ENCODE data around the gene ZNF536. TPM values are rescaled to one million over a fixed set of nuclear protein-coding genes. Genes with fewer than 3 reads are reported as not detected.

The ZNF536 gene
- total RNA-seq, 5 donors from 2014 or later (not counting 1 experiment from before 2014, with no cell fraction given), result 0.03 to 0.40 (median 0.07) TPM; not detected in 1

DNA sequence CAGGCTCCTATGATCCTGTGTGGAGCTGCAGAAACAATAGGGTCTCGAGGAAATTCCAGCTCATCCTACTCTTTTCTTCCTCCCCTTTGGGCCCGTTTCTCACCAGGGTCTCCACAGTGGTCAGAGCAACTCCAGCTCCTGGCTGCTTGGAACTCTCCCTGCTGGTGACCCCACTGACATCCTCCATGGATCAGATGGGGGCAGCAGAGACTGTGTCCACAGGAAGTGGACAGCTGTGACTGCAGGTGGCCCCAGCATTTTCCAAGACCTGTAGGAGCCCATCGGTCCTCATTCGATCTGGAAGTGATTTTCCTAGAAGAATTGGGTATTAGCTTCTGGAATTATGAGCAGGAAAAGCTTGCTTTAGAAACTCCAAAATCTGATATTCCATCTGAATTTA is 208.5 kb downstream of the ZNF536 start:
- Histone ChIP-seq H3K4me1 (ENCODE audit: control insufficient read depth in 1 of 2, extremely low read depth in 1 of 2, insufficient read depth in 2 of 2, low read length in 2 of 2) (no peaks in the 10 kb centered on the region), H3K36me3 (ENCODE audit: control insufficient read depth in 2 of 2, extremely low read depth in 1 of 2, insufficient read depth in 1 of 2, low read length in 1 of 2) (no peaks in the 10 kb centered on the region), H3K27me3 (replicated peaks in 1 of 2; ENCODE audit: control insufficient read depth in 2 of 2, extremely low read depth in 1 of 2, insufficient read depth in 2 of 2, low read length in 1 of 2) (peaks cover 0 to 19% of the 10 kb centered on the region in 2 experiments), H3K27ac (ENCODE audit: low read length) (no peak overlapping the region), H3K9me3 (no peaks in the 10 kb centered on the region), H3K4me3 (ENCODE audit: control insufficient read depth in 1 of 2, extremely low read depth in 1 of 2, low read length in 1 of 2) (no peak overlapping the region)
- DNase-seq (no peak), ATAC-seq (replicated peaks in 1 of 4) (no peak)
- POLR2A ChIA-PET, result no interaction called here
- H3K27ac Mint-ChIP-seq, result no peak overlapping the region
- H3K4me1 Mint-ChIP-seq, result no peaks in the 10 kb centered on the region
- peaks cover 8 to 15% of the 10 kb centered on the region in 2 donors for H3K27me3 Mint-ChIP-seq
- no peak overlapping the region for H3K4me3 Mint-ChIP-seq
- no peaks in the 10 kb centered on the region for H3K36me3 Mint-ChIP-seq
- H3K9me3 Mint-ChIP-seq, result no peaks in the 10 kb centered on the region
- CTCF ChIA-PET, result no interaction called here
- 20% methylated on average over 1 of the region's 4 CpGs for WGBS (ENCODE audit: insufficient coverage)

DNA sequence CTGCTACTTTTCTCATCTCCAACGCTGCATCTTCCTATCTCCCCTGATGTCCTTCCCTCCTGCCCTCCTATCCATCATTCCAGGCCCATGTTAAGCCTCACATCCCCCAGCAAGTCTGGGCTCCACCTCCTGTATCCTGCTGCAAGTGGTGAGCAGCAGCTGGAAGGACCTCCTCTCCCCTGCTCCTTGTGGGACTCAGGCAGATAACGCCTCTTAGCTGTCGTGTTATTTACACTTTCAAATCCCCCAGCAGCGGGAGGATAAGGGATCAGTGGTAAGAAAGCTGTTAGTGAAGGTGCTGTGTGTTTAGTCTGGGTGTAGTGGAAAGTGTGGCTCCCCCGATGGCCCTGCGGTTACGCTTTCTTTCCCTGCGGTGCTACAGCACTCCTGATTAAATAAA is 211.9 kb downstream of the ZNF536 start:
- H3K4me3 Mint-ChIP-seq, result no peak overlapping the region
- H3K4me1 Mint-ChIP-seq, result no peaks in the 10 kb centered on the region
- H3K27me3 Mint-ChIP-seq, result peaks cover 8 to 19% of the 10 kb centered on the region in 2 donors
- Histone ChIP-seq H3K4me3 (ENCODE audit: control insufficient read depth in 1 of 2, extremely low read depth in 1 of 2, low read length in 1 of 2) (no peak overlapping the region), H3K36me3 (ENCODE audit: control insufficient read depth in 2 of 2, extremely low read depth in 1 of 2, insufficient read depth in 1 of 2, low read length in 1 of 2) (no peaks in the 10 kb centered on the region), H3K4me1 (ENCODE audit: control insufficient read depth in 1 of 2, extremely low read depth in 1 of 2, insufficient read depth in 2 of 2, low read length in 2 of 2) (no peaks in the 10 kb centered on the region), H3K9me3 (no peaks in the 10 kb centered on the region), H3K27me3 (replicated peaks in 1 of 2; ENCODE audit: control insufficient read depth in 2 of 2, extremely low read depth in 1 of 2, insufficient read depth in 2 of 2, low read length in 1 of 2) (peaks cover 0 to 22% of the 10 kb centered on the region in 2 experiments), H3K27ac (ENCODE audit: low read length) (no peak overlapping the region)
- H3K9me3 Mint-ChIP-seq, result no peaks in the 10 kb centered on the region
- CTCF ChIA-PET, result no interaction called here
- no peaks in the 10 kb centered on the region for H3K36me3 Mint-ChIP-seq
- no peak overlapping the region for H3K27ac Mint-ChIP-seq
- ATAC-seq (replicated peaks in 1 of 4) (no peak), DNase-seq (no peak)
- 18% methylated on average over 1 of the region's 8 CpGs for WGBS (ENCODE audit: insufficient coverage)
- POLR2A ChIA-PET, result no interaction called here

DNA sequence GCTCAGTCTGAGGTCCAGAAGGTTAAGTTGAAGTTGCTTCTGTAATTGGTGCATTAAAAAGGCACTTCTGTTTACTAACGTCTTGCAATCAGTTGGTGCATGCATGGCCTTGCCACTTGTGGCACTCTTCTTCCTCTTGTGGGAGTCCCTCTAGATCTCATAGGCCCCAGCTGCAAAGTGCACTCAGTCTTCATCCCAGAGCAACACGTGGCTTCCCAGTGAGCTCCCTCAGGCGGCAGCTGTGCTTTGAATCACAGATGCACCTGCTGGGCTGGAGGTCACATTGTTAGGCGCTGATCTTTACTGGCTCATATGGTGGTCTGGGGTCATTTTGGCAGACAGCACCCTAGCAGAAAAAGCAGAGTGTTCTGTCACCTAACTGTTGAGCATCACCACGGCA is 215.7 kb downstream of the ZNF536 start:
- POLR2A ChIA-PET, result no interaction called here
- no peaks in the 10 kb centered on the region for H3K4me1 Mint-ChIP-seq
- peaks cover 2 to 12% of the 10 kb centered on the region in 2 donors for H3K27me3 Mint-ChIP-seq
- no peak for ATAC-seq (replicated peaks in 1 of 4)
- 56% methylated on average over 5 of the region's 5 CpGs for WGBS (ENCODE audit: insufficient coverage)
- H3K27ac ChIP-seq (ENCODE audit: low read length), result no peak overlapping the region
- H3K4me3 ChIP-seq (ENCODE audit: control insufficient read depth in 1 of 2, extremely low read depth in 1 of 2, low read length in 1 of 2), result no peak overlapping the region
- no peaks in the 10 kb centered on the region for H3K36me3 Mint-ChIP-seq
- no peak for DNase-seq
- H3K9me3 Mint-ChIP-seq, result no peaks in the 10 kb centered on the region
- no peaks in the 10 kb centered on the region for H3K4me1 ChIP-seq (ENCODE audit: control insufficient read depth in 1 of 2, extremely low read depth in 1 of 2, insufficient read depth in 2 of 2, low read length in 2 of 2)
- no peak overlapping the region for H3K4me3 Mint-ChIP-seq
- H3K9me3 ChIP-seq, result no peaks in the 10 kb centered on the region
- no peaks in the 10 kb centered on the region for H3K36me3 ChIP-seq (ENCODE audit: control insufficient read depth in 2 of 2, extremely low read depth in 1 of 2, insufficient read depth in 1 of 2, low read length in 1 of 2)
- H3K27me3 ChIP-seq (replicated peaks in 1 of 2; ENCODE audit: control insufficient read depth in 2 of 2, extremely low read depth in 1 of 2, insufficient read depth in 2 of 2, low read length in 1 of 2), result peaks cover 0 to 14% of the 10 kb centered on the region in 2 experiments
- H3K27ac Mint-ChIP-seq, result no peak overlapping the region
- CTCF ChIA-PET, result no interaction called here

DNA sequence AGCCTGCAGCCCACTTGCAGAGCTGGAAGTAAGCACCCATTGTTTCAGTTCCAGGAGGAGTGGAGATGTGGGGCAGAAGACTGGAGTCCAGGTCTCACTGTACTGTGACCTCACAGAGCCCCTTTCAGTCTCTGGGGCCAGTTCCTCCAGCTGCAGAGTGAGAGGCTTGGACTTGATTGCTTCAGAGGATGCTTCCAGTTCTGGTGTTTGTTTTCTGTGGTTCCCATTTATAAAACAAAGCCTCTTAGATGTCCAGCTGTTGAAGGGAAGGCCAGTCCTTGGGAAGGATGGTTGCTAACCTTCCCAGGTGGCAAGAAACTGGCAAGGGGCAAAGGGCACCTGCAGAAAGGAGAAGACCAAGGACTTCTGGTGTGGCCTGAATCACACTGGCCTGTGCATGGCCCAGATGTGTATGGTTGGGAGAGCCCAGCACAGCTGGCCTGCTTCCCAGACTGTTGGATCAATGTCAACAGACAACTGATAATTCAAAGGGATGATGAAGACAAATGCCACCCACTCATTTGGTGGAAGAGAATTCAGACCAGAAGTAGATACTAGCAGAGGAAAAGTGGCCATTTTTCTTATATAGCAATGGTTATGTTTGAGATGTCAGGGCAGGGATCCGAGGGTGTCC is 218.5 kb downstream of the ZNF536 start:
- no peak for ATAC-seq (replicated peaks in 1 of 4)
- Mint-ChIP-seq H3K4me1 (no peaks in the 10 kb centered on the region), H3K4me3 (no peak overlapping the region), H3K27ac (no peak overlapping the region), H3K9me3 (no peaks in the 10 kb centered on the region), H3K36me3 (no peaks in the 10 kb centered on the region), H3K27me3 (peaks cover 2 to 7% of the 10 kb centered on the region in 2 donors)
- Histone ChIP-seq H3K4me3 (ENCODE audit: control insufficient read depth in 1 of 2, extremely low read depth in 1 of 2, low read length in 1 of 2) (no peak overlapping the region), H3K27me3 (replicated peaks in 1 of 2; ENCODE audit: control insufficient read depth in 2 of 2, extremely low read depth in 1 of 2, insufficient read depth in 2 of 2, low read length in 1 of 2) (peaks cover 0 to 13% of the 10 kb centered on the region in 2 experiments), H3K4me1 (ENCODE audit: control insufficient read depth in 1 of 2, extremely low read depth in 1 of 2, insufficient read depth in 2 of 2, low read length in 2 of 2) (no peaks in the 10 kb centered on the region), H3K27ac (ENCODE audit: low read length) (no peak overlapping the region), H3K9me3 (no peaks in the 10 kb centered on the region), H3K36me3 (ENCODE audit: control insufficient read depth in 2 of 2, extremely low read depth in 1 of 2, insufficient read depth in 1 of 2, low read length in 1 of 2) (no peaks in the 10 kb centered on the region)
- no CpG with 5 or more reads among the region's 1 CpG for WGBS (ENCODE audit: insufficient coverage)
- CTCF ChIA-PET, result no interaction called here
- POLR2A ChIA-PET, result no interaction called here
- no peak for DNase-seq

DNA sequence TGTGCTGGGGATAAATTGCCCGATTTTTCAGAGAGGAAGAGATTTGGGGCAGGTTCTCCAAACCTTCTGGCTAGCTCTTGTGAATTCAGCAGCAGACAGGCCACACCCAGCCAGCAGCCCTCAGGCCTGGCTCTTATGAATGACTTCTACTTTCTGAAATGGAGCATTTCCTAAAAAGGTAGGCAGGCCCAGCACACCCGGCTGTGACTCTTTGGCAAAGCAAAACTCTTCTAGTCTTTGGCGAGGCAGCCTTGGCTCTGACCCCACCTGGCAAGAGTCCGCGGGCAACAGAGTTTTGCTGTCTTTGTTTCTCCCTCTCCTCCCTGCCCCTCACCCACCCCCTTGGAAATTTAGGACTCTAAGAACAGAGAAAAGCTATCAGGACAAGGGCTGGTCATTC is 221.2 kb downstream of the ZNF536 start:
- H3K27ac Mint-ChIP-seq, result no peak overlapping the region
- H3K36me3 Mint-ChIP-seq, result no peaks in the 10 kb centered on the region
- Histone ChIP-seq H3K27ac (ENCODE audit: low read length) (no peak overlapping the region), H3K27me3 (replicated peaks in 1 of 2; ENCODE audit: control insufficient read depth in 2 of 2, extremely low read depth in 1 of 2, insufficient read depth in 2 of 2, low read length in 1 of 2) (peaks cover 0 to 15% of the 10 kb centered on the region in 2 experiments), H3K9me3 (no peaks in the 10 kb centered on the region), H3K4me3 (ENCODE audit: control insufficient read depth in 1 of 2, extremely low read depth in 1 of 2, low read length in 1 of 2) (no peak overlapping the region), H3K4me1 (ENCODE audit: control insufficient read depth in 1 of 2, extremely low read depth in 1 of 2, insufficient read depth in 2 of 2, low read length in 2 of 2) (no peaks in the 10 kb centered on the region), H3K36me3 (ENCODE audit: control insufficient read depth in 2 of 2, extremely low read depth in 1 of 2, insufficient read depth in 1 of 2, low read length in 1 of 2) (no peaks in the 10 kb centered on the region)
- ChIA-PET CTCF (no interaction called here), POLR2A (no interaction called here)
- H3K9me3 Mint-ChIP-seq, result no peaks in the 10 kb centered on the region
- ATAC-seq (replicated peaks in 1 of 4) (no peak), DNase-seq (no peak)
- no peak overlapping the region for H3K4me3 Mint-ChIP-seq
- no peaks in the 10 kb centered on the region for H3K4me1 Mint-ChIP-seq
- 93% methylated on average over 4 of the region's 5 CpGs for WGBS (ENCODE audit: insufficient coverage)
- peaks cover 2 to 11% of the 10 kb centered on the region in 2 donors for H3K27me3 Mint-ChIP-seq

DNA sequence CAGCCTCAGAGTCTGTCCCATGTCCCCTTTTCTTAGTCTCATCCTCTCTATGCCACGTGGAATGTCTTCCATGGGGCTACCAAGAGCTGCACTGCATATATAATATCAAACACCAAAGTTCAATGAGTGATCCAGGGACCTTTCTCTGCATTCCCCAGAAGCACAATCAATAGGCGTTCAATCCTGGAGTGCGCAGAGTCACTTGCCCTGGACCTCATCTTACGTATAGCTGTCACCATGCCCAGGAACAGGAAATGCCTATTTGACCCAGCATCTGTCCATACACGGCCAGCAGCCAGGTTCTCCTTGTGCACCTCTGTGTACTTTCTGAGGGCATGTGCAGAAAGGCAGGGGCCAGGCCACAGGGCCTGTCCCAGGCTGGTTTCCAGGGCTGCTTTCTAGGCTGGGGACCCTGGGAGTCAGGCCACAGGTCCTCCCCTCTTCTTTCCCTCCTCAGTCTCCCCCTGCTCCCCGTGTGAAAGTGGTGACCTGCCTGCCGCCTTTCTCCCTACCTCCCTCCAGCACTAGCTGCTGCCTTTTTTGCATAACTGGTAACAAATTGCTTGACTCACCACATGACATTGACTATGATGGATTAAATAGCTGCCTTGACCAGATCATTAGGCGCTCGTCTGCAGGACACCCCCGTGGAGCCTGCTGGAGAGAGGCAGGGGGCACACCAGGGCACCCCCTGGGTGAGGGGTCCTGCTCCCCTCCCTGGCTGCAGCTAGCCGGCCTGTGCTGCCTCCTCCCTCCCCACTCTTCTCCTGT is 222.0 kb downstream of the ZNF536 start:
- Mint-ChIP-seq H3K27me3 (peaks cover 2 to 11% of the 10 kb centered on the region in 2 donors), H3K36me3 (no peaks in the 10 kb centered on the region), H3K9me3 (no peaks in the 10 kb centered on the region), H3K4me1 (no peaks in the 10 kb centered on the region), H3K27ac (no peak overlapping the region), H3K4me3 (no peak overlapping the region)
- WGBS (ENCODE audit: insufficient coverage), result 69% methylated on average over 10 of the region's 11 CpGs
- H3K36me3 ChIP-seq (ENCODE audit: control insufficient read depth in 2 of 2, extremely low read depth in 1 of 2, insufficient read depth in 1 of 2, low read length in 1 of 2), result no peaks in the 10 kb centered on the region
- H3K4me1 ChIP-seq (ENCODE audit: control insufficient read depth in 1 of 2, extremely low read depth in 1 of 2, insufficient read depth in 2 of 2, low read length in 2 of 2), result no peaks in the 10 kb centered on the region
- ChIA-PET POLR2A (no interaction called here), CTCF (no interaction called here)
- ATAC-seq (replicated peaks in 1 of 4) (no peak), DNase-seq (no peak)
- H3K27ac ChIP-seq (ENCODE audit: low read length), result no peak overlapping the region
- H3K4me3 ChIP-seq (ENCODE audit: control insufficient read depth in 1 of 2, extremely low read depth in 1 of 2, low read length in 1 of 2), result no peak overlapping the region
- H3K27me3 ChIP-seq (replicated peaks in 1 of 2; ENCODE audit: control insufficient read depth in 2 of 2, extremely low read depth in 1 of 2, insufficient read depth in 2 of 2, low read length in 1 of 2), result peaks cover 0 to 15% of the 10 kb centered on the region in 2 experiments
- no peaks in the 10 kb centered on the region for H3K9me3 ChIP-seq

All from T-cell (primary cell).